Spleen (tissue), 7 donors: ENCODE measurements around the gene SYPL2.

Experiments
- POLR2A ChIP-seq, 3 donors: fragments of 450-650 bp; IDR thresholded peaks; one replicate each; pipeline ENCODE4 v1.5.1; 2017; ENCODE audit warnings: antibody characterized with exemption in 3 of 3, mild to moderate bottlenecking in 1 of 3
- TF ChIP-seq, protein P1 (sequence below), 11 experiments: fragments of 200-600 bp in 7 of 11; fragments of 450-650 bp in 4 of 11; sonication (generic) in 4 of 11; IDR thresholded peaks in 8 of 11; conservative IDR thresholded peaks in 3 of 11; 1 replicate in 7 of 11; 2 replicates in 4 of 11; pipeline versions ENCODE4 v1.4.0 to v1.8.0; 2016 to 2021; ENCODE audit warnings: antibody characterized with exemption in 11 of 11, inconsistent platforms in 4 of 11, mild to moderate bottlenecking in 1 of 11
- donor health status: DM: no; HTN: no; CAD: no; lungs with moderate emphysema.
- donor health status: DM: no; HTN: no; CAD: no.
- donor health status: DM: no; HTN: no; CAD: no.

DNA sequence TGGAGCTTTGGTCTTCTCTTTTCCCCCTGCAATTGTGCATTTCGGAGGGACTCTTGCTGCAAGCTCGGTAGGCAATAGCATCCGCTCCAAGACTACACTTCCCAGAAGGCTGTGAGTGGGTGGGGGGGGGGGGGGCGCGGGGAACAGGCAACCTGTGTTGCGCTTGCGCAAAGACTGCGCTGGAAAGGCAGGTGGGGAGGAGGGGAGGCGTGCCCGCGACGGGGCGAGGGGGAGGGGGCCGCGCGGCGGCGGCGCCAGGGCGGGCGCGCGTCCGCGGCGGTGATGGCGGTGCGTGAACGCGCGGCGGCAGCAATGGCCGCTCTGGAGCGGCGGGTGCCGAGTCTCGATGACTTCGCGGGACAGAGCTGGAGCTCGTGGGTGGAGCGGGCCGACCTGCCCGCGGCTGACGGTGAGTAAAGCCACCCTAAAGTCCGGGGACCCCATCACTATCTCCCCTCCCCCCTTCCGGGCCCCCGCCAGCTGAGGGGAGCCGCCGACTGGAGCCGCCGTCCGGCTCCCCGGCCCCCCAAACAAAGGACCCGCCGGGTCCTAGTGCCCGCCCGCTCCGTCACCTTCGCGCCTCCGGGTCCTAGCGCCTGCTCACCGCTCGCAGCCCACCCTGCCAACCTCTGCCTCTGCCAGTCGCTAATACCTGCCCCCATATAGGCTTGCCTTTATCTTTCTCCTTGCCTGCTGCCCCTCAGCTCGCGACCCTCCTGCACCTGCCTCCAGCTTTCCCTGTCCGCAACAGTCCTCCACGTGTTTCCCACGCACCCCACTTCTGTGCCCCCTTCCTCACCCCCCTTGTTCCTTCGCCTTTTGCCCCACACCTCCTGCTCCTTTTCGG, 17.5 kb downstream of the SYPL2 start, which contains the start of gene ATXN7L2:
- TF ChIP-seq POLR2A (IDR thresholded peaks at IDR 0.05), result peak in 2 of 3 donors; percentile 39 to 62
- TF ChIP-seq, protein P1, sequence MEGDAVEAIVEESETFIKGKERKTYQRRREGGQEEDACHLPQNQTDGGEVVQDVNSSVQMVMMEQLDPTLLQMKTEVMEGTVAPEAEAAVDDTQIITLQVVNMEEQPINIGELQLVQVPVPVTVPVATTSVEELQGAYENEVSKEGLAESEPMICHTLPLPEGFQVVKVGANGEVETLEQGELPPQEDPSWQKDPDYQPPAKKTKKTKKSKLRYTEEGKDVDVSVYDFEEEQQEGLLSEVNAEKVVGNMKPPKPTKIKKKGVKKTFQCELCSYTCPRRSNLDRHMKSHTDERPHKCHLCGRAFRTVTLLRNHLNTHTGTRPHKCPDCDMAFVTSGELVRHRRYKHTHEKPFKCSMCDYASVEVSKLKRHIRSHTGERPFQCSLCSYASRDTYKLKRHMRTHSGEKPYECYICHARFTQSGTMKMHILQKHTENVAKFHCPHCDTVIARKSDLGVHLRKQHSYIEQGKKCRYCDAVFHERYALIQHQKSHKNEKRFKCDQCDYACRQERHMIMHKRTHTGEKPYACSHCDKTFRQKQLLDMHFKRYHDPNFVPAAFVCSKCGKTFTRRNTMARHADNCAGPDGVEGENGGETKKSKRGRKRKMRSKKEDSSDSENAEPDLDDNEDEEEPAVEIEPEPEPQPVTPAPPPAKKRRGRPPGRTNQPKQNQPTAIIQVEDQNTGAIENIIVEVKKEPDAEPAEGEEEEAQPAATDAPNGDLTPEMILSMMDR (IDR thresholded peaks at IDR 0.05 in 8 of 11, conservative IDR thresholded peaks at IDR 0.05 in 3 of 11), result peak in 2 of 11 experiments; percentile 5 to 22
